SK-N-SH (cell line): ENCODE measurements around the gene TACC2. TPM values are rescaled to one million over a fixed set of nuclear protein-coding genes. Genes with fewer than 3 reads are reported as not detected.
A peak's percentile ranks its signal among the peaks of the same experiment; 100 is the strongest.

ENCODE experiments used
- CTCF ChIA-PET: fragments of 300-600, 350-600 bp; formaldehyde crosslinking; extraction: SDS; loops from one replicate; lab custom pipeline; 2021; lab: Yijun Ruan, JAX
- POLR2A ChIA-PET: fragments of 350-600 bp; sonication (Branson Sonifier 250); formaldehyde crosslinking; extraction: SDS; loops from one replicate; lab custom pipeline; 2020; ENCODE audit warnings: antibody characterized with exemption, inconsistent platforms; lab: Yijun Ruan, JAX
- DNase-seq: peaks from one replicate; pipeline ENCODE4 v3.0.0; 2012
- H2AFZ ChIP-seq: fragments of 200-600 bp; sonication (generic); 2 replicates; pipeline ENCODE4 v1.8.1; 2016; ENCODE audit warnings: antibody characterized with exemption, mild to moderate bottlenecking, low read depth
- H3F3A ChIP-seq: fragments of 200-600 bp; sonication (generic); replicated peaks from 2 replicates; pipeline ENCODE3; 2016; ENCODE audit warnings: antibody characterized with exemption, mild to moderate bottlenecking; ENCODE audit not compliant: insufficient read depth
- H3K27ac ChIP-seq, 2 experiments: fragments of 200-500 bp in 1 of 2; fragments of 200-600 bp in 1 of 2; sonication (Bioruptor generic) in 1 of 2; sonication (generic), shearing (Covaris generic) in 1 of 2; 2 replicates each; pipeline versions ENCODE4 v1.5.1 to v1.6.1; 2014 to 2016; ENCODE audit warnings: low read depth in 2 of 2, inconsistent platforms in 1 of 2, low read length in 1 of 2, mild to moderate bottlenecking in 1 of 2, mixed read lengths in 1 of 2
- H3K27me3 ChIP-seq: fragments of 200-600 bp; sonication (generic), shearing (Covaris generic); 2 replicates; pipeline ENCODE4 v1.6.1; 2016; ENCODE audit warnings: mixed run types; ENCODE audit not compliant: insufficient read depth
- H3K36me3 ChIP-seq, 2 experiments: fragments of 200-500 bp in 1 of 2; fragments of 200-600 bp in 1 of 2; sonication (Bioruptor generic) in 1 of 2; sonication (generic) in 1 of 2; replicated peaks in 1 of 2; 2 replicates each; pipeline versions ENCODE3 to v1.5.1; 2014 to 2016; ENCODE audit warnings: low read length in 1 of 2, mild to moderate bottlenecking in 1 of 2; ENCODE audit not compliant: insufficient read depth in 2 of 2, control insufficient read depth in 1 of 2
- H3K4me1 ChIP-seq, 2 experiments: fragments of 200-500 bp in 1 of 2; fragments of 200-600 bp in 1 of 2; sonication (Bioruptor generic) in 1 of 2; sonication (generic), shearing (Covaris generic) in 1 of 2; 2 replicates each; pipeline versions ENCODE4 v1.5.1 to v1.6.1; 2014 to 2016; ENCODE audit warnings: low read depth in 1 of 2, low read length in 1 of 2, mixed run types in 1 of 2; ENCODE audit not compliant: insufficient read depth in 2 of 2, control insufficient read depth in 1 of 2
- H3K4me2 ChIP-seq: fragments of 200-600 bp; sonication (generic), shearing (Covaris generic); 2 replicates; pipeline ENCODE4 v1.6.1; 2017; ENCODE audit warnings: mixed run types
- H3K4me3 ChIP-seq, 2 experiments: fragments of 200-500 bp in 1 of 2; fragments of 200-600 bp in 1 of 2; sonication (Bioruptor generic) in 1 of 2; sonication (generic), shearing (Covaris generic) in 1 of 2; 2 replicates each; pipeline versions ENCODE4 v1.5.1 to v1.8.1; 2014 to 2016; ENCODE audit warnings: low read depth in 2 of 2, inconsistent platforms in 1 of 2, low read length in 1 of 2, mild to moderate bottlenecking in 1 of 2, mixed read lengths in 1 of 2, moderate library complexity in 1 of 2
- H3K79me2 ChIP-seq: fragments of 200-600 bp; sonication (generic); 2 replicates; pipeline ENCODE4 v1.8.1; 2017; ENCODE audit warnings: mild to moderate bottlenecking; ENCODE audit not compliant: insufficient read depth
- H3K9ac ChIP-seq: fragments of 200-600 bp; sonication (generic); 2 replicates; pipeline ENCODE4 v1.6.1; 2017; ENCODE audit warnings: mixed run types
- H3K9me2 ChIP-seq: fragments of 200-600 bp; sonication (generic); 2 replicates; pipeline ENCODE4 v1.6.1; 2017; ENCODE audit warnings: mixed run types
- H3K9me3 ChIP-seq: fragments of 200-600 bp; sonication (generic); 2 replicates; pipeline ENCODE4 v1.6.1; 2017; ENCODE audit warnings: mixed run types, mild to moderate bottlenecking, moderate library complexity
- H4K20me1 ChIP-seq: fragments of 200-600 bp; sonication (generic); 2 replicates; pipeline ENCODE4 v1.6.1; 2017; ENCODE audit warnings: mild to moderate bottlenecking, mixed run types; ENCODE audit not compliant: insufficient read depth
- CHD2 ChIP-seq: fragments of 150-350 bp; IDR thresholded peaks from 2 replicates; pipeline ENCODE4 v1.6.1; 2018; ENCODE audit warnings: low read length; ENCODE audit not compliant: partially characterized antibody
- CTCF ChIP-seq: fragments of 200-600 bp; sonication (generic); IDR thresholded peaks from 2 replicates; pipeline ENCODE4 v1.6.1; 2017; ENCODE audit warnings: antibody characterized with exemption, mild to moderate bottlenecking, moderate library complexity
- FOSL2 ChIP-seq: IDR thresholded peaks from 2 replicates; pipeline ENCODE4 v1.4.0; 2012; ENCODE audit warnings: low read depth, mild to moderate bottlenecking, moderate library complexity, borderline replicate concordance
- FOXJ3 ChIP-seq: sonication (generic); formaldehyde crosslinking; IDR thresholded peaks from 2 replicates; pipeline ENCODE4 v1.5.1; 2020; ENCODE audit warnings: mild to moderate bottlenecking, missing genetic modification reagents
- FOXM1 ChIP-seq: IDR thresholded peaks from 2 replicates; pipeline ENCODE4 v1.4.0; 2012; ENCODE audit warnings: low read depth, mild to moderate bottlenecking
- GABPA ChIP-seq: IDR thresholded peaks from 2 replicates; pipeline ENCODE4 v1.4.0; 2012; ENCODE audit warnings: low read depth, mild to moderate bottlenecking
- IRF3 ChIP-seq: fragments of 150-350 bp; IDR thresholded peaks from 2 replicates; pipeline ENCODE4 v1.6.1; 2016; ENCODE audit warnings: mild to moderate bottlenecking, low read depth, low read length
- JUND ChIP-seq: IDR thresholded peaks from 2 replicates; pipeline ENCODE4 v1.4.0; 2012
- MAX ChIP-seq: IDR thresholded peaks from 2 replicates; pipeline ENCODE4 v1.4.0; 2012; ENCODE audit warnings: low read depth
- MXI1 ChIP-seq: IDR thresholded peaks from 2 replicates; pipeline ENCODE4 v1.6.1; 2012; ENCODE audit warnings: mild to moderate bottlenecking, low read depth, low read length, improper control_type of control experiment
- NFIC ChIP-seq: IDR thresholded peaks from 2 replicates; pipeline ENCODE4 v1.4.0; 2012; ENCODE audit warnings: borderline replicate concordance
- REST ChIP-seq: IDR thresholded peaks from 2 replicates; pipeline ENCODE4 v1.6.1; 2012; ENCODE audit warnings: mild to moderate bottlenecking, low read depth, low read length, moderate library complexity
- RXRA ChIP-seq: IDR thresholded peaks from 2 replicates; pipeline ENCODE4 v1.4.0; 2012; ENCODE audit warnings: low read depth, mild to moderate bottlenecking, borderline replicate concordance
- TAF1 ChIP-seq: IDR thresholded peaks from 2 replicates; pipeline ENCODE4 v1.6.1; 2012; ENCODE audit warnings: low read depth, mild to moderate bottlenecking, low read length, moderate library complexity, borderline replicate concordance
- TCF12 ChIP-seq: IDR thresholded peaks from 2 replicates; pipeline ENCODE4 v1.4.0; 2012
- TEAD4 ChIP-seq: IDR thresholded peaks from 2 replicates; pipeline ENCODE4 v1.4.0; 2012; ENCODE audit warnings: mild to moderate bottlenecking, borderline replicate concordance; ENCODE audit not compliant: insufficient read depth
- ZBTB33 ChIP-seq: IDR thresholded peaks from 2 replicates; pipeline ENCODE4 v1.4.0; 2012; ENCODE audit warnings: low read depth, borderline replicate concordance
- WGBS: methylation state at CpG from one replicate; pipeline ENCODE4 v1.1.6; 2017; ENCODE audit warnings: low lambda C conversion rate; 5-methylcytosine and 5-hydroxymethylcytosine counted together
- polyA plus RNA-seq, 3 experiments: library from polyadenylated mRNA; depleted of rRNA; stranded (reverse); fragments of >200 nt; gene quantifications; 2 replicates each; pipeline ENCODE4 v1.2.3, GENCODE V29; 2012

The TACC2 gene
- polyA plus RNA-seq, 1 of the 3 experiments (the other 2 are of a cell fraction), result 8.8 TPM

- POLR2A ChIA-PET, result no interaction called here
Measured at GRCh38 chr10:122077311-122077875, 88.4 kb downstream of the TACC2 start.

GRCh38 chr10:122078326-122078725 is 89.4 kb downstream of the TACC2 start:
- H3K27ac ChIP-seq, result no peak overlapping the region
- H3K79me2 ChIP-seq, result no peaks in the 10 kb centered on the region
- no peaks in the 10 kb centered on the region for H3F3A ChIP-seq
- ChIA-PET CTCF (interaction anchor here (1.0 kb wide), 1 partner anchor 156 kb away, joined by 3 read pairs; no protein-coding TSS in a partner anchor), POLR2A (no interaction called here)
- no peaks in the 10 kb centered on the region for H3K9me2 ChIP-seq
- 56% methylated on average over 3 of the region's 3 CpGs for whole genome bisulfite sequencing
- H3K4me3 ChIP-seq, result no peak overlapping the region
- DNase-seq, result peak; percentile 34
- H3K4me2 ChIP-seq, result no peak overlapping the region
- H4K20me1 ChIP-seq, result no peaks in the 10 kb centered on the region
- H3K36me3 ChIP-seq, result no peaks in the 10 kb centered on the region
- H3K9ac ChIP-seq, result no peak overlapping the region
- no peaks in the 10 kb centered on the region for H3K9me3 ChIP-seq
- no peaks in the 10 kb centered on the region for H3K27me3 ChIP-seq
- H2AFZ ChIP-seq, result no peak overlapping the region
- H3K4me1 ChIP-seq, result peaks cover 0 to 5% of the 10 kb centered on the region in 2 experiments; a peak in 1 of 4 replicates
- TF ChIP-seq ZBTB33 (no peak), RXRA (no peak), MAX (no peak), IRF3 (no peak), FOXJ3 (CRISPR knock-in tag) (no peak), MXI1 (no peak), CHD2 (no peak), TCF12 (no peak), GABPA (no peak), FOXM1 (no peak), CTCF (no peak), REST (no peak), NFIC (no peak), TEAD4 (no peak), JUND (no peak), TAF1 (no peak)

More at GRCh38 chr10:122077311-122077875, 88.4 kb downstream of the TACC2 start:
- H3K4me1 ChIP-seq, result peaks cover 0 to 5% of the 10 kb centered on the region in 2 experiments; a peak in 1 of 4 replicates
- no peaks in the 10 kb centered on the region for H4K20me1 ChIP-seq
- CTCF ChIA-PET, result interaction anchor here (0.6 to 1.0 kb wide), 2 partner anchors 36 to 157 kb away, joined by 3 read pairs; no protein-coding TSS in a partner anchor
- H3K27me3 ChIP-seq, result no peaks in the 10 kb centered on the region
- no peaks in the 10 kb centered on the region for H3F3A ChIP-seq
- no peaks in the 10 kb centered on the region for H3K36me3 ChIP-seq
- no peak overlapping the region for H3K27ac ChIP-seq
- H3K9me2 ChIP-seq, result no peaks in the 10 kb centered on the region
- TF ChIP-seq FOSL2 (no peak), MAX (no peak), TEAD4 (no peak)
- no peak overlapping the region for H3K4me2 ChIP-seq
- H3K9me3 ChIP-seq, result no peaks in the 10 kb centered on the region
- no peak overlapping the region for H2AFZ ChIP-seq
- DNase-seq, result no peak
- H3K9ac ChIP-seq, result no peak overlapping the region
- 92% methylated on average over 7 of the region's 10 CpGs for WGBS
- no peak overlapping the region for H3K4me3 ChIP-seq
- H3K79me2 ChIP-seq, result no peaks in the 10 kb centered on the region
